Activated effector memory CD4-positive, alpha-beta T cell treated with anti-CD3 and anti-CD28 coated beads, Interleukin-2, amount 50 U/mL, for 16 hours (primary cell): ENCODE data around the gene WNT3.
"Not testable (repeated sequence)": the region's sequence is repeated elsewhere in the genome, so short reads cannot be mapped to it uniquely, and the experiment has no call there.

Experiments
- DNase-seq: peaks from one replicate; pipeline ENCODE4 v3.0.0-alpha.2; 2020

The WNT3 gene

DNA sequence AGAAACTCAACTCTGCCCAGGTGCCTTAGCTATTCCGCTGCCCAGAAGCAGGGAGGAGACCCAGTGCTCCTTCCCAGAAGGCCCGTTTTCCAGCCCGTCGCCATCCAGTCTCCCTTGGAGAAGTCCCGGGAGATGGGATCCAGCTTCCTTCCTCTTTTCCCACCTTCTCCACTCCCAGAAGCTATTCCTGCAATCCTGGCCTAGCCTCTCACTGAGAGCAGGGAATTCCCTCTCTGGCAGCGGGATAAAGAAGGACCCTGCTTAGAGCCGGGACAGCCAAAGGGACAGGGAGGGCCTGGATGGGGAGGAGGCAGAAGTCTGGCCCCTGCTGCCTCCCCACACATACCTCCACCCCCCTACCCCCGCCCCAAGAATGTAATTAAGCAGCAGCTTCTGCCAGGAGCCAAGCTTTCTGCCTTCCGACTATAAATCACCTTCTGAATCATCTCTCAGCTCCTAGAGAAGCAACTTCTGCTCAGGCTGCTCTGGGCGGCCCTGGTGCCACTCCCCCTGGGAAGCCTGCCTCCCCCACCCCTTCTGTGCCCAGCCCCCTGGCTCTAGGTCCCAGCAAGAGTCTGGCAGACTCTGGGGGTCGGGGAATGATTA lies 6.4 kb downstream of the WNT3 start:
- no peak for DNase-seq

DNA sequence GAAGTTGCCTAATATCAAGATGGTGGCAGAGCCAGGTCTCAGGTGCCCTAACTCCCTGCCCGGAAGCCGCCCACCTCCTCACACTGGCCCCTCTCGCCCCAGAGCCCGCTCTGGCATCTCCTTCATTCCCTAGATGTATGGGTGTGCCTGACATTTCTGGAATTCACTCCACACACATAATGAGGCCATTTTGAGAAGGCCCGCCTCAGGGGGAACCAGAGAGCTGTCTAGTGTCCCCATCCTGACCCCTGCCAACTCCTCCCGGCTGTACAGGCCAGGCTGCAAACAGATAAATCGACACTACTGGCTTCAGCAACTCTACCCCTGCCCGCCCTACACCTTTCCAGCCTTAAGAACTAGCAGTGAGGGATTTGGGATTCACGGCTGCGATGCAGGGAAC lies 7.7 kb downstream of the WNT3 start:
- DNase-seq = no peak

DNA sequence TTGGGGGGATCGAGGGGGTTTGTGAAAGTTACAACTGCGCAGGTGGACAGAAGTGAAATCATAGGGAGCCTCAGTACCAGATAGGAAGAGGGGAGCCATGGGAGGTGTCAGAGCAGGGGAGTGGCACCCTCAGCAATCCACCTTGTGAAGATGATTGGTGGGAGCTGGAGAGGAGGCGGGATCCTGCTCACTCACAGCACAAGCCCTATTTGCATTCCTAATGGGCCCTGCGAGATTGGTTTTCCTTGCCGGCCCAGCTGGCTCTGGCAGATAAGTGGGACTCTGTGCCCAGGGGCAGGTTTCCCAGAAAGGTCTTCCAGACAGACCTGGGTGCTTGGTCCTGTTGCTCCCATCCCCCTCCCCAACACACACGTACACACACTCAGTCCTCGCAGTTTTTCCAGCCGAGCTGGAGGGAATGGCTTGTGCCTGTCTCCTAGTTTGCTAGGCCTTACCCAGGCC lies 9.4 kb downstream of the WNT3 start:
- DNase-seq = no peak

DNA sequence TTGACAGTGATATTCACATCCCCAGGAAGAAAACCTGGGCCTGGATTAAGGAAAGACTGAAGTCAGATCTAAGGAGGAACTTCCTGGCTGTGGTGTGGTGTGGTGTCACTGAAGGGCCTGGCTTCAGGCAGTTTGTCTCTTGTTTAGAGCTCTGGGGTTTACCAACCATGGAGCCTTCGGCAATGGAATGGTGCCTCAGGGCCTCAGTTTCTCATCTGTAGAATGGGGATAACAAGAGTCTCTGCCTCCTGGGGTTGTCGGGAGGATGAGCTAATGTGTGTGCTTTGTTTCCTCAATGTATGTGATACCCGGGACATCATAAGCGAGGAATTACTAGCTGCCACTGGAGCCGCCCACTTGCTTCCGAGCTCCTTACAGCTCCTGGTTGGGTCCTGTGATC lies 12.7 kb downstream of the WNT3 start:
- DNase-seq = no peak

DNA sequence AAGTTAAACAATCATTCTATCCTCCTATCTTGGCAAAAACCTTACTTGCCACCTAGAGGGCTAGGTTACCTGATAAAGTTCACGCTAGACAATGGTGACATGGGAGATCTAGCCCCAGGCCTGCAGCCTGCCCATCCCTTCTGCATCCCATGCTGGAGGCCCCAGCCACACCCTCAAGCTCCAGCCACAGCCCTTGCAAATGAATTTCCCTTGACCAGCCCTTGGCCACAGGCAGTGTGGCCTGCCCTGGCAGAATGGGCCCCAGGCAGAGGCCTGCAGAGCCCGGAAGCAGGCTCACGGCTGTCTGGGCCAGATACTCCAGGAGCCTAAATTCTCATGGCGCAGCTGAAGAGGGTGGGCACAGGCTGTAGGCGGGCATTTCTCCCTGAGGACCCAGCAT lies 14.9 kb downstream of the WNT3 start:
- DNase-seq = no peak

DNA sequence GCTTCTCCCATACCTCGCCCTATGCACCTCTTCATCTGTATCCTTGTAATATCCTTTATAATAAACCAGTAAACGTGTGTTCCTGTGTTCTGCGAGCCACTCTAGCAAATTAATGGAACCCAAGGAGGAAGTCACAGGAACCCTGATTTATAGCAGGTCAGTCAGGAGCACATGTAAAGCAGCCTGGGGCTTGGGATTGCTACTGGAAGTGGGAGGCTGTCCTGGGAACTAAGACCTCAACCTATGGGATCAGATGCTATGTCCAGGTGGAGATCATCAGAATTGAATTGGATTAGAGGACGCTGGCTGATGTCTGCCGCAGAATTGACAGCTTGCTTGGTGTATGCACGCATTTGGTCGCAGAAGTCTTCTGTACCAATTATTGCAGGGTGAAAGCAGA lies 15.7 kb downstream of the WNT3 start:
- DNase-seq = no peak

DNA sequence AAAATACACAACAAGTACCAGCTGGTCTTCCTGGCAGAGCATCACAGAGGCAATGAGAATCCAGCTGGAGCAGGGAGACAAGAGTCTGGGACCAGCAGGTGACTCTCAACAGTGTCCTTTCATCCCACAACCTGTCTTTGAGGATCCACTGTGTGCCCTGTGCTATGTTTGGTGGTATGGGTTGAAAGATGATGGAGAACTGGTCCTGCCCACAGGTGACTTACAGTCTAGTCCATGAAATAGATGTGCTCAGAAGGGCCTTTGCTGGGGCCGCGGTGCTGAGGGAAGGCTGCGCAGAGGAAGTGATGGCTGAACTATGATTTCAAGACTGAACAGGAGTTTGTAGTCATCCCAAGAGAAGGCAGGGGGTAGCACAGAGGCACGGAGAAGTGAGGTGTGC lies 17.9 kb downstream of the WNT3 start:
- DNase-seq = no peak

DNA sequence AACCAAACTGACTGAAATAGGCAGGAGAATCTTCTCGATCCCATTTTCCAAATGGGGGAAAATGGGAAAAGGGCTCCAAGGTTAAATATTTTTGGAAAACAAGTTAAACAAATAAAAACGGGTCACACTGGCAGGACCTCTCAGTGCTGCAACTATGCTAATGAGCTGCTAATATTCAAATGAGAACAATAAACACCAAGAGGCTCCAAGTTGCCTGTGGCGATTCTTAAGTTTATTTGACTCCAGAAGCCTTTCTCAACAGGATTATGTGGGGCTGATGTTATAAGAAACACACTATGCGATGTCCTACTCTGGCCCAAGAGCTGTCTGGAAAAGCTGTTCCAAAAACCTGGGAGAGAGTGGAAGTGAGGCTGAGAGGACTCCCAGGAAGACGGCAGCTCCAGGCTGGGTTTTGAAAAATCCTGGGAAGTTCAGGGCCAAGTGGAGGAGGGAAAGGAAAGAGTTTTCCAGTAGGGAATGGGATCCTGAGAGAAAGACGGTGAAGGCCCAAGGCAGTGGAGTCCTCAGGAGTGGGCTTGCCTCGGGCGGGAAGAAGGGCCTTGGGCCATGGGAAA lies 21.4 kb downstream of the WNT3 start:
- no peak for DNase-seq

DNA sequence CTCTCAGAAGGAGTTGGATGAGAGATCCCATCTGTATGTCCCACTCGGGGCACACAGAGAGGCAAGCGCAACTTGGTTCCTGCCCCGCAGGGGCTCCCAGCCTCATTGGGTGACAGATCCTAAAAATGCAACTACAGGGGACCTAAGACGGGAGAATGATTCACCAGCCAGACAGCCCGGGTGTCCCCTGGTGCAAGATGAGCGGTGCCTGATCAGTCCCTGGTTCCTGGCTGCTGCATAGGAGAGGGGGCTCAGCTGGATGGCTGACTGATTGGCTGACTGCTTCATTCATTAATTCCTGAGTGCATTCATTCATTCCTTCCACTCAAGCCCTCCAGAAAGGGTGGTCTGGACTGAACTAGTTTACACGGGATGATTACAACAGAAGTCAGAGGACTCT lies 22.0 kb downstream of the WNT3 start:
- no peak for DNase-seq

DNA sequence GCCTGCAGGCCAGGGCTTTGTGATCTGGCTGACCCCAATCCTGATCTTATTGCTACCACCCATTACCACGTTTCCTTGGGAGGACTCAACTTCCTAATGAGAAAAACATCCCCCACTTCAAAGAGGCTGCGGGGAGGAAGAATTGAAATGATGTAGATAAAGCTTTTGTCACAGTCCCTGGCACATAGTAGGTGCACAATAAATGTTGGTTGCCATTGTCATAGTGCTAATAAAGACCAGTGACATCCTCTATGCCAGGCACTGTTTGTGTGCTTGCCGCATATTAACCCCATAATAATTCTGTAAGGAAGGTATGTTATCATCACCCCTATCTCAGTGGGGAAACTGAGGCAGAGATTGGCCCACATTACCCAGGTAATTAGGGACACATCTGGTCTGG lies 22.4 kb downstream of the WNT3 start:
- no peak for DNase-seq

DNA sequence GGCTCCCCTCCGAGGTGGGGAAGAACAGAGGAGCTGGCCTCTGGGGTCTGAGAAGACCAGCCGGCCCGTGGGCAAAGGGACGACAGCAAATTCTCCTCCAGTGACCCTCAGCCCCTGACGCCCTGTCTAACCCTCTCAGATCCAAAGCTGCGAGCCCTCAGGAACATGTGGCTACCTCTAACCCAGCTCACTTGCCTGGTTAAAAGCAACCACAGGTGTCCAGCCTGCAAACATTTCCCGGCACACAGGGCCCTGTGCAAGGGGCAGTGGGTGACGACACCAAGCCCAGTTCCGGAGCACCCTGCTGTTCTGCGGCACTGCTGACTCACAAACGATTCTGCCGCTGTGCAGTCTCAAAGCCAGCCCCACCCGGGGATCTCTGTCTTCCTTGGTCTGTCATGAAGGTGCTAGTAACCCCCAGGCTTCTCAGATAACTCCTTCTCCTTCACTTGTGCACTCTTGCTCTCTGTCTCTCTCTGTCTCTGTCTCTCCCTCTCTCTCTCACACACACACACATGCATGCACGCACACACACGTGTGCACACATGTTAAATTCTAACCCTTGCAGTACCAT lies 23.0 kb downstream of the WNT3 start:
- no peak for DNase-seq

DNA sequence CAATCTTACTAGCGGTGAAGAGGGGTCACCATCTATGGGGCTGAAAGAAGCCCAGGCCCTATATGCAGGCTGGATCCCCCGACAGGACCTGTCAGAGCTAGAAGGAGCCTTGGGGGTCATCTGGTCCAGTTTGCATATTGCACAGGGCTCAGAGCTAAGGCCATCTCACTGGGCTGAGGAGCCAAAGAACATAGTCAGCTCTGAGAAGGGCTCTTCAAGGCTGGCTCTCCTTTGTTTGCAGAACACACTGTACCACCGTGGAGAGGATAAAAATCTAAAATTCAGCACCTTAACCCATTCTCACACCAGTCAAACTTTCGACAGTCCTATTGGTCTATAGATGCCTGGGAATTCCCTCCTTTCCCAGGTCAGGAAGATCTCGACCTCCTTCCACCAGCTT lies 24.2 kb downstream of the WNT3 start:
- no peak for DNase-seq

DNA sequence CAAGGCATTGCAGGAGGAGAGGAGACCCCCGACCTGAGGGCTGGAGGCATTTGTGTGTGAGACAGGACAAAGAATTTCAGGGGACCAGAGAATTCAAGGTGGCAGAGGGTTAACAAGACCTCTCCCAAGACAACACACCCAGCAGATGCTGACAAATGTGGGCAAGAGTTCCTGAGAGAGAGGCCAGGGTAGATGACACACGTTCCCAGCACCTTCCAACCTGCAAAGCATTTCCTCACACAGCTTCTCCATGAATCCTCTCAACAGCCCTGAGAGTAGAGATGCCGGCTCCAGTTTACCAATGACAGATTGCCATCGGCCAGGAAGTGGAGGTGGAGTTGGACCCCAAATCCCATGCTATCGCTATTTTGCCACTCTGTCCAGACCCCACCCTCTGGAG lies 25.0 kb downstream of the WNT3 start:
- no peak for DNase-seq

DNA sequence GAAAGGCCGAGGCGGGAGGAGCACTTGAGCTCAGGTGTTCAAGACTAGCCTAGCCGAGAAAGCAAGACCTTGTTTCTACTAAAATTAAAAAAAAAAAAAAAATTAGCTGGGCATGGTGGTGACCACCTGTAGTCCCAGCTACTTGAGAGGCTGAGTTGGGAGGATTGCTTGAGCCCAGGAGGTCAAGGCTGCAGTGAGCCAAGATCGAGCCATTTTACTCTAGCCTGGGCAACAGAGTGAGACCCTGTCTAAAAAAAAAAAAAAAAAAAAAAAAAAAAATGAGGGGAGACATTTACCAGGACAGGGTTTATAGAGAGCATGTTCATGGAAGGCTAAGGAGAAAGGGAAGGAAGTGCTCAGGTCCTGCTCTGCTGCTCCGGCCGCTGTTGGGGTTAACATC lies 25.5 kb downstream of the WNT3 start:
- DNase-seq = not testable (repeated sequence)

DNA sequence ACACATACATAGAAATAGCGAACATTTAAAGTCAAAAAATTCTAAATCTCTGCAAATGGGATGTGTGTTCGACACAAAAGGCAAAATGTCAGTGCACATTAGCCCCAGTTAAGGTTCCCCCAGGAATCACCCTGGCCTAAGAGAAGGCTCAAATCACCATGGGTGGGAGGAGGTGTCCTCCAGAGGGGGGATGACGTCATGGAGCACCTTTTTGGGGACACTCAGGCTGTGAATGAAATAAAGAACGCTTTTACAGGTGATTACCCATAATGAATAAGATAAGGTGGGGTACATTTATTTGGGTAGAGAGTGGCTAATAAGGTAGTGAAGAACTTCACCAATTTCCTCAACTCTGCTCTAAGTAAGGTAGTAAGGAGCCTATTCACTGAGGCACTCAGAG lies 26.4 kb downstream of the WNT3 start:
- DNase-seq = no peak

DNA sequence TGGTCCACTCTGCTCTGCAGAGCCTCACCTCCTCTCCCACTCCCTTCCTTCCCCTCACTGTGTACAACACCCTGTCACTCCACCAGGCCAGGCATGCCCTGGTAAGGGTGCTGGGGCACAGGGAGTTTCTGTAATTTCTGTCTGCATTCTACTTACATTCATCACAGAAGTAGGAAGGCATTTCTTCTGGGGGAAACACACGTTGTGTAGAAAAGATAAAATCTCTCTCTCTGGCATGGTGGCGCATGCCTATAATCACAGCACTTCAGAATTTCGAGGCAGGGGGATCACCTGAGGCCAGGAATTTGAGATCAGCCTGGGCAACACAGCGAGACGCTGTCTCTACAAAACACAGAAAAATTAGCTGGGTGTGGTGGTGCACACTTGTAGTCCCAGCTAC lies 27.0 kb downstream of the WNT3 start:
- no peak for DNase-seq

DNA sequence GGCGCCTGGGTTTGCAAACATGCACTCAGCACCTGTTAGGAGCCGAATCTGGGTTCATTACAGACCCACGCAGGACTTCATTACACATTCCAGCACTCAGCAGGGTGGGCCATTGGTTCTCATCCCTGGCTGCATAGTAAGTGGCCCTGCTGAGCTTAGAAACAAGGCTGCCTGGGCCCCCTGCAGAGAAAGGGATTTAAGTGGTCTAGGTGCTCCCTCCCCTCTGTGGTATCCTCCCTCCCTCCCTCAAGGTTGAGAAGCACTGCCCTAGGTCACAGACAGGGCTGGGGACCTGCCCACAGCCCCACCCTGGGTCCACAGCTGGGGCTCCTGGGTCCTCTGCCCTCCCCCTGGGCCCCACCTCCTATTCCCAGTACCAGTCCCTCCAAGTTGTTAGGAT lies 28.3 kb downstream of the WNT3 start:
- DNase-seq = no peak

DNA sequence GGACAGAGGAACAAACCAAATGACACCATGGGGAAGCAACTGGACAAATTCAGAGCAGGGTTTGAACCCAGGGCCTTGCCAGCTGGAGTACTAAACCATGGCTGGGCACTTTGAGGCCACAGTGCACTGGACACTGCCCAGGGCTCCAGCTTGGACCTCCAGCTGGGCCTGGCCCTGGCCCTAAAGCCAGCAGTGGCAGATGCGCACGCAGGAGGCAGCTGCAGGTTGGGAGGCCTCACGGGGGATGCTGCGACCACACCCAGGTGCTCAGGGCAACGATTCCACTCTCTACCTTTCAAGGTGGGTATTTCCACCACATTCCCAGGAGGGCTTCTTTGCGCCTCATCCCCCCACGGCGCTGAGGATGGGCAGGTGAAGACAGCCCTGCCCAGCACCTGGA lies 28.9 kb downstream of the WNT3 start:
- no peak for DNase-seq

DNA sequence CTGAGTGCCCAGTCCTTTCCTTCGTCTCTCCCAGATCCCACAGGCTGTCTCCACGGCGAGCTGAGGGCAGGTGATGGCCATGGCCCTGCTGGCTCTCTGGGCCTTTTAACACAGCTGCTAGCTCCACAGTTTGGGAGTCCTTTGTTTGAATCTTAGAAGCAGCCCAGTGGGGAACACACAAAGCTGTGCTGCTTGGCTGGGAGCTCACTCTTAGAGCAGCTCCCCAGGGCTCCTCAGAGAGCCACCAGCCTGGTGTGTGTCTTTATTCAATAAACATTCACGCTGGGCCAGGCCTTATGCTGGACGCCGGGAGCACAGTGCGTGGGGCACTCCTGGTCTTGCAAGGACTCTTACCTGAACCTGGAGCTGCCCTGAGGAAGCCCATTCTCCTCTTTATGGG lies 29.7 kb downstream of the WNT3 start:
- no peak for DNase-seq

DNA sequence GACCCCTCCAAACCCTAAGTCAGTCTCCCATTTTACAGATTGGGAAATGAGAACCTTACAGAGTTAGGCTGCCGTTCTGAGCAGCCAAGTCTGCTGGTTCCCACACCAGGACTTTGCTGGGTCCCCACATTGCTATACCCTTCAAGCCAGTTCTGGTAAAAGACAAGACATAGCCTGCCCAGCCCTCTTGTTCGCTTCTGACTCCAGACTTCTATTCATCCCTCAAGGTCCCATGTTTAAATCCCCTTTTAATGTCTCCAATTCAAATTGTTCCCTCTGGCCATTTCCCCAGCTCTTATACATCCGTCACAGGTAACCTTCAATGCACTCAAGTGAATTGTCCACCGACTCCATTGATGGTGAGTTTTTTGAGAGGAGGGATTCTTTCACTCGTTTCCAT lies 30.2 kb downstream of the WNT3 start:
- DNase-seq = no peak

DNA sequence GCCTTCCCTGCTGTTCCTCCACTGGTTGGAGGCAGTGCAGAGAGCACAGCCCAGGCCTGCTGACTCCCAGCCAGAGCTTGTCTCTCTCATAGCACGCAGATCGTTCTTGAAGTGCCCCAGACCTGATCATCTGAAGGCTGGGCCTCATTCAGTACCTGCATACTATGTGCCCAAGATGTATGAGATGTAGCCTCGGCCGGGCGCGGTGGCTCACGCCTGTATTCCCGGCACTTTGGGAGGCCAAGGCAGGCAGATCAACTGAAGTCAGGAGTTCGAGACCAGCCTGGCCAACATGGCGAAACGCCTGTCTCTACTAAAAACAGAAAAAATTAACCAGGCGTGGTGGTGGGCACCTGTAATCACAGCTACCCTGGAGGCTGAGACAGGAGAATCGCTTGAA lies 31.0 kb downstream of the WNT3 start:
- no peak for DNase-seq

DNA sequence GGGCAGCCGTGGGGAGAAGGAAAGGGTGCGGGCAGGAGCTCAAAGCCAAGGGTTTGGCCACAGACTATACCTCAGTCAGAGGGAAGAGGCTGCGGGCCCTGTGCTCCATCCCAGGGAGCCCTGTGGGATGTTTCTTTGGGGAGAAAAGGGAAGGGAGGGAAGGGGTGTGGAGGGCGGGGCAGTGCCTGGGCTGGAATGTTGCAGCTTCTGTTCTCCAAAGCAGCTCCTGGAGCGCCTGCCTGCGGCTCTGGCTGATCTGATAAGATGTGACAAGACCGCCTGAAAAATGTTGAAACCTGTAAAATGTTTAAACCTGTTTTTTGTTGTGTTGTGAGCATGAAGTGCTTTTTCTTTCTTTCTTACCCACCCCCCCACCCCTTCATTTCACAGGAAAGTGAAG lies 32.8 kb downstream of the WNT3 start:
- no peak for DNase-seq

DNA sequence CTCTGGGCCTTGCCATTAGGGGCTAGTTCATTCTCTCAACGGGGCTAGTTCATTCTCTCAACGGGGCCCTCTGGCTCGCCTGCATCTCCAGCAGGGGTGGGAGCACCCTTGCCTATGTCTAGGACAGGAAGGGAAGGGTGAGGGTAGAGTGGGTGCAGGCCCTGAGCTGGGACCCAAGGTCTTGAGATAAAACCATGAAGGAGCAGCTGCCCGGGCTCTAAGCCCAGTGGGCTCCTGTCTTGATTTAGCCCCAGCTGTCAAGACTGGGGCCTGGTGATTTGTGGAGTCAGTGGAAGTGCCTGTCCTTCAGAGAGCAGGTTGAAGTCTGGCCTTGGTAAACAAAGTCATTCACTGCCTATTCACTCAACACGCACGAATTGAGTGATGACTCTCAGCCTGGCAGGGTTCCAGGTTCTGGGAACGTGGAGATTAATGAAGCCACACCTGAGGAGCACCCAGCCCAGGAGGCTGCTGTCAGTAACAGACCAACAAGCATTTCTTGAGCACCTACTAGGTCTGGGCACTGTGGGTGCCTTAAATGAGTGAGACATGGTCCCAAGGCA lies 35.4 kb downstream of the WNT3 start:
- DNase-seq = no peak

DNA sequence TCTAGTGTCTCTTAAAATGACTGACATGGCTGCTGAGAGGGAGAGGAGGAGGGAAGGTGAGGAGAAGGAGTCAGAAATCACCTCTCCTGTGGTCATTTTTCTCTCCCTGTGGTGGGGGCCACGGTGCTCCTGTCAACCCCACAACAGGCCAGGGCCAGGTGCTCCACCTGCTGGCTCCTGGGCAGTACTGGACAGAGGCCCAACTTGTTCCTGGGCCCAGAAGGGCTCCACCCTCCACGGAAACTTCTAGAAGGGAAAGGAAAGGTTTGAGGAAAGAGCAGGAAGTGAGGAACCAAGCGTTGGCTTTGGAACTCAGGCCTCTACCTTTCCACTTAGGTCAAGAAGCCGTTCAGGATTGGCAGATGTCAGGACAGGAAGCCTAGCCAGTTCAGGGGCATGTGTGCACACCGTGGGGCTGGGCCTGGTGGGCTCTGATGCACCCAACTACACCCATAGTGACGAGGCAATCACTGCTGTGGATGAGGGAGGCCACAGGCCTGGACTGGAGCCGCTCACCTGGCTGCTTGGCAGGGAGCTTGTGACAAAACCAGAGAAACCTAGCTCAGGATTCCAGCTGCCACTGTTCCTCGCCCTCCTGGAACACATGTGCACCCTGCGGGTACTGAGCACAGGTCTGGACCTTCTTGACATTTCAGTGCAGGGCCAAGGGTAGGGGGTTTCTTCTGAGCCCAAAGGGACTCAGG lies 36.1 kb downstream of the WNT3 start:
- no peak for DNase-seq
